ENCODE measurements around the gene SLAMF9.
A peak's percentile ranks its signal among the peaks of the same experiment; 100 is the strongest.

The SLAMF9 gene

DNA sequence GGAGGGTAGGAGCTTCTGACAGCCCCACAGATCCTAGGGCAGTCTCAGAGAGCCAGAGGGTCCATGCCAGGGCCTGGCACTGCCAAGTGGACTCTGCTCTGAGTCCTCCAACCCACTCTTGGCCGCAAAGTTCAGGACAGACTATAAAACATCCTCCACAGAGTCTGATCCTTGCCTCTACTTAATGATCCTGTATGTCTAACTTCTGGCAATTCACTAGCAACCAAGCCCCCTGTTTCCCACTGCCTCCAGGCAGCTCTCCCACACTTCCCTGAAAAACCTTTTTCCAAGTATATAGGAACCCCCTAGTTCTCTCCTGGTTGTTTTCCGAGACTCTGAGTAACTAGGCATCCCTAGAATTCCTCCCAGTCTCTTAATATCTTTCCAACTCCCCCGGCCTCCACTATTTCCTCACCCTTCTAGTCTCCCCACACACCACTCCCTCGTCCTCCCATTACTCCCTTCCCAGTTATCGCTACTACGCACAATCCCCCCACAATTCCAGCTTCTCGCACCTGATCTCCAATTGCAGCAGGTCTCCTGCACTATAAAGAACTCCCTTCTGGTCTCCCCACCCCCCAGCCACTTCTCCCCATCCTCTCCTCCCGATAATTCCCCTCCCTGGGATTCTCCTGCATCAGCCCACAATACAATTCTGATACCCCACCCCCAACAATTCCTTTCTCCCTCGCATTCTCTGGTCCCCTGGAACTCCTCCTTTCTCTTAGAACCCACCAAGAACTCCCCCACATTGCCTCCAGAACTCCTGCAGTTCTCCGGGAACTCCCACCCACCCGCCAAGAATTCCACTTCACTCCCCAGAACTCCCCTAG, 9.2 kb downstream of the SLAMF9 start:
- Histone ChIP-seq H3K27ac (no peak overlapping the region), H3K4me3 (peak overlapping the region; percentile 62)
- DNase-seq (ENCODE audit: low spot score), result peak; percentile 35
- TF ChIP-seq, protein P1, sequence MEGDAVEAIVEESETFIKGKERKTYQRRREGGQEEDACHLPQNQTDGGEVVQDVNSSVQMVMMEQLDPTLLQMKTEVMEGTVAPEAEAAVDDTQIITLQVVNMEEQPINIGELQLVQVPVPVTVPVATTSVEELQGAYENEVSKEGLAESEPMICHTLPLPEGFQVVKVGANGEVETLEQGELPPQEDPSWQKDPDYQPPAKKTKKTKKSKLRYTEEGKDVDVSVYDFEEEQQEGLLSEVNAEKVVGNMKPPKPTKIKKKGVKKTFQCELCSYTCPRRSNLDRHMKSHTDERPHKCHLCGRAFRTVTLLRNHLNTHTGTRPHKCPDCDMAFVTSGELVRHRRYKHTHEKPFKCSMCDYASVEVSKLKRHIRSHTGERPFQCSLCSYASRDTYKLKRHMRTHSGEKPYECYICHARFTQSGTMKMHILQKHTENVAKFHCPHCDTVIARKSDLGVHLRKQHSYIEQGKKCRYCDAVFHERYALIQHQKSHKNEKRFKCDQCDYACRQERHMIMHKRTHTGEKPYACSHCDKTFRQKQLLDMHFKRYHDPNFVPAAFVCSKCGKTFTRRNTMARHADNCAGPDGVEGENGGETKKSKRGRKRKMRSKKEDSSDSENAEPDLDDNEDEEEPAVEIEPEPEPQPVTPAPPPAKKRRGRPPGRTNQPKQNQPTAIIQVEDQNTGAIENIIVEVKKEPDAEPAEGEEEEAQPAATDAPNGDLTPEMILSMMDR (IDR thresholded peaks at IDR 0.05), result no peak

DNA sequence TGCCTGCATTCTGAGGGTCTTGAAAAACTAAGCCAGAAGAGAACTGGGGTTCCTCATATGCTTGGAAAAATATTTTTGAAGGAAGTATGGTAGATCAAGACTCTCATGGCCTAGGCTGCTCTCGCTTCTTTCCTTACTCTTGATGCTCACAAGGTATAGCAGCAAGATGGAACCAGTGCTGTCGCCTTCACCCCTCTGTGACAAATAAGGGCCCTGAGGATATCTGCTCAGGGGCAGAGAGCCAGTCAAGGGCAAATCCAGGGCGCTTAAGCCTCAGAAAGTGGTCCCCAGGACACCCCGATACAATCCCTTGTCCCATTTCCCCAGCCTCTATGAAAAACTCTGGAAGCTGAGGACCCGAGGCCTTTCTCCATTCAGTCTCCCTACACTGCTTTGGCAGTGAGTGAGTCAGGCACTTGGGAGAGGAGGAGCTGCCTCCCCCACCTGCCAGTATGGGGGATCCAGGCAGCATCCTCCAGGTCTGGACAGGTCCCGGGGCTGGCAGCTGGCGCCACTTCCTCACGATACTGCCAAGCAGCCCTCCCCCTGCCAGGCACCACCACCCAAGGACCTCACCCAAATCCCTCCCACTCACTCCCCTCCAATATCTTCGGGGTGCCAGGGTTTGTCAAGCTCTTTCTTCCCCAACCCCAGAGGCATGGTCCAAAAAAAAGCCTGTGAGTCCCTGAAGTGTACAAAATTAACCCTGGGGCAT, 10.0 kb downstream of the SLAMF9 start:
- DNase-seq (ENCODE audit: low spot score), result peak; percentile 47
- H3K4me3 ChIP-seq, result no peak overlapping the region
- no peak overlapping the region for H3K27ac ChIP-seq
- TF ChIP-seq, protein P1 (IDR thresholded peaks at IDR 0.05), result no peak

DNA sequence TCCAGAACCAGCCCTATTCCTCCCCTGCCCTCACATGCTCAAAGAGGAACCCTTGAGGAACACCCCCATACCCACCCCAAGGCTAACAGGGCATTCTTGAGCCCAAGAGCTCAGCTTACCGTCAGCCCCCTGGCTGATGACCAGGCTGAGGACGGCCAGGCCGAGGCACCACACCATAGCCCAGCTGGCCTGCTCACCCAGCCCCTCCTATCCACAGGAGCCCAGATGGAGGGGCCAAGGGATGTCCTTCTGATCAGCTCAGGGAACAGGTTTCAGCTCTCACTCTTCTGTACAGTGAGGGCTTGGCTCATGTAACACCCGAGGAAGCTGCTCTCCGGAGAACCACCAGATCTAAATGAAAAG, 10.8 kb downstream of the SLAMF9 start:
- Histone ChIP-seq H3K4me3 (no peak overlapping the region), H3K27ac (no peak overlapping the region)
- TF ChIP-seq, protein P1 (IDR thresholded peaks at IDR 0.05), result no peak
- peak; percentile 35 for DNase-seq (ENCODE audit: low spot score)

DNA sequence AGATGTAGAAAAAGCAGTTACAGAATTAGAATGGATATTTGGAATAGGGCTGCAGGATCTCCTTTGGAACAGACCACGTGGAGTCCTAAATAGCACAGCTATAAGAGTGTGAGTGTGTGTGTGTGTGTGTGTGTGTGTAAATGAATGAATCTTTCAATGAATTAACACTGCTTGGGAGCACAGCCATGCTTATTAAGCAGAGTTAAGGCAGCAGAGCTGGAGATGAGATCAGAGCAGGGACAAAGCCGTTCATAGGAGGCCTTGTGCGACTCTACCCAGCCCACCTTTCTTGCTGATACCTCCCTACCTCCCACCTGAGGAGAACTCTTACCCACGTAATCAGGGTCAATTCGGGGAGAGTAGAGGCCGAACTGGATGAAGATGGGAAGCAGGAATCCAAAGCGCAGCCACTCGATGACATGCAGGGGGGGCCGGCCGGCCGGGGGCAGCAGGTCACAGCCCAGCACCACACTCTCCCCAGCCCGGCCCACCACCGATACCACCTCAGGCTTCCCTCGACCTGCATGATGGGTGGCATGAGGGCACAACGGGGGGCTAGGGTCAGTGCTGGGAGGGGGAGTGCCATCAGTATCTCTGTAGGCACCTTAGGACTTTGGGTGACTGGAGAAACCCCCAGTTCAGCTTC, 11.3 kb downstream of the SLAMF9 start:
- Histone ChIP-seq H3K27ac (no peak overlapping the region), H3K4me3 (no peak overlapping the region)
- TF ChIP-seq, protein P1 (IDR thresholded peaks at IDR 0.05), result no peak
- DNase-seq (ENCODE audit: low spot score), result no peak

DNA sequence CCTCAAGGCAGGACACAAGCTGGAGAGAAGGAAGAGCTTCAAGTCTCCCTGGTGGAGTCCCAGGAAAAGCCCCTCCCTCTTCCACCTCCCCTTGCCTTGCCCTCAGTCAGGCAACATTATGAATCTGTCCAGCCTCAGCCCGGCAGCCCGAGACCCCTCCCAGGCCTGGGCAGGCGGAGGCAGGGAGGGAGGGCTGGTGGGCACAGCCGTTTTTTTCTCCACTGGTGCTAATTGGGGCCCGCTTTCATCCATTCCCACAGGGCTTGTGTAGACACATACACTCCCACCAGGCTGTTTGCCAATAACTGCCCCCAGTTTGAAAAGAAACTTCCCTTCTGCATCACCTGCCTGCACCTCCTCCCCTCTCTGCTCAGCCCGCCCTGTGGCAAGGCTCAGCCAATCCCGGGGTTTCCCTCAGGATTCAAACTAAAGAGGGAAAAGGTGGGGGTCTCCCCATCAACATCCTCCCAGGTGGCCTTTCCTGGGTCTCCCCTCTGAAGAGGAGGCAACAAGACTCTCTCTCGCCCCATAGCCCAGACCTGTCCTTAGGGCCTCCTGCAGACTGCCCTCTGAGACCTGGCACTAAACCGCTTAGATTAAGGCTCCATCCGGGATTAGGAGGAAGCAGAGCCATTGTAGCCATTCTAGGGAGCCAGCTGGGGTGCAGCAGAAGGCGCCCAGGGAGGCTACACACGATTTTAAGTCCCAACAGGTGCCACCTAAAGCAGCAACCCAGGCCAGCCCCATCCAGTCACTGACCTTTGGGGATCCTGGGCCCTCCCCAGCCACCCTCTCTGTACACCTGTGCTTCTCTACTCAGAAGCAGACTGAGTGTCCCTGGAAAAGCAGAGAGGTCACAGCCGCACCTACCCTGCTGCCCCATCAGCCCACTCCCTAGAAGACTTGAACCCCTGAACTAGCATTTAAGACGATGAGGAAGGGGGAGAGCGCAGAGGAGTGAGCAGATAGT, 12.2 kb downstream of the SLAMF9 start:
- DNase-seq (ENCODE audit: low spot score), result no peak
- Histone ChIP-seq H3K27ac (no peak overlapping the region), H3K4me3 (no peak overlapping the region)
- TF ChIP-seq, protein P1 (IDR thresholded peaks at IDR 0.05), result no peak

DNA sequence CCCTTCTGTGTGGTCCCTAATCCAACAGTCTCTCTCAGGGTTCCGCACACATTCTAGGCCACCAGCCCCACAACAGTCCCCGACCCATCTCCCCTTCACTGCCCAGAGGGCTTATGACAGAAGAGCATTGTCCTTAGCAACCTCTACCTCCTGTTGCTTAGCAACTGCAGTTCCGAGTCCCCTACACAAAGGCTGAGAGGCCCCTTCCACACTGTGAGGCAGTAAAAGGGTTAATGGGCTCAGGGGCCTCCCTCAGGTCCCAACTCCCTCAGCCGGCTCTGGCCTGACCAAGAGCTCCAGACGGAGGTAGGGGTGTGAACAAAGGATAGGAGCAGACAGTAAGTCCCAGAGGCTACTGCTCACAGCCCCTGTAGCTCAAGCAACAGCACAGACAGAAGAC, 12.9 kb downstream of the SLAMF9 start:
- Histone ChIP-seq H3K4me3 (no peak overlapping the region), H3K27ac (no peak overlapping the region)
- DNase-seq (ENCODE audit: low spot score), result no peak
- TF ChIP-seq, protein P1 (IDR thresholded peaks at IDR 0.05), result no peak

Measured in coronary artery (tissue), 2 donors.